ENCODE results near the gene PRICKLE2. TPM values are rescaled to one million over a fixed set of nuclear protein-coding genes. Genes with fewer than 3 reads are reported as not detected.

PRICKLE2 gene
- total RNA-seq, 1 experiment from 2014 or later: 5.6 TPM

DNA sequence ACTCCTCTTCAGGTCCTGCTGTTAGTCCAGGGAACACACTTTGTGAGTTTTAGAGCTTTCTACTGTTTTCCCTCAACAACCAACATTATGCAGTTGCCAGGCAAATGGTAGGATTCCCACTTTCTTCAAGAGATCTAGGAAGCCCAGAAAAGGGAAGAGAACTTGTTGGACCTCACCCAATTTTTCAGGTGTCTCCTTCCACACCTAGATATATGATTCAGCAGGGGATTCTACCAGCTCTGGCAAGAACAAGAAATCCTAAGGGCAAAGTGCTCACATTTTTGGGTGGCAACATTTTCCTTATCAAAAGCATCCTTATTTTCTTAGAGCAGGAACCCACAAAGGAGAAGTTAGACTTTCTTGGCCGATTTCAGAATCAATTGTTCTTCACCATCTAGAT lies 57.4 kb downstream of the PRICKLE2 start:
- H3K27ac Mint-ChIP-seq: no peak overlapping the region
- ATAC-seq: no peak

More for the DNA sequence above, 57.4 kb downstream of the PRICKLE2 start:
- ChIA-PET CTCF (interaction anchor here (1.0 to 3.1 kb wide), 5 partner anchors 56 to 317 kb away, joined by 3 to 12 read pairs (median 4); no protein-coding TSS in a partner anchor), POLR2A (no interaction called here)
- no peaks in the 10 kb centered on the region for H3K27me3 Mint-ChIP-seq (ENCODE audit: low read depth)
- peaks cover 23% of the 10 kb centered on the region for H3K4me1 Mint-ChIP-seq
- no peaks in the 10 kb centered on the region for H3K36me3 Mint-ChIP-seq
- DNase-seq (ENCODE audit: low spot score): no peak
- TF ChIP-seq GTF2I (CRISPR knock-in tag; conservative IDR thresholded peaks at IDR 0.05): no peak
- TF ChIP-seq ZNF263 (CRISPR knock-in tag; IDR thresholded peaks at IDR 0.05; ENCODE audit: low read depth): no peak
- no peak for TF ChIP-seq E2F1 (CRISPR knock-in tag; IDR thresholded peaks at IDR 0.05)
- no peak for TF ChIP-seq ETV6 (CRISPR knock-in tag; IDR thresholded peaks at IDR 0.05)
- TF ChIP-seq PRDM15 (CRISPR knock-in tag; IDR thresholded peaks at IDR 0.05): no peak
- TF ChIP-seq, protein P1, sequence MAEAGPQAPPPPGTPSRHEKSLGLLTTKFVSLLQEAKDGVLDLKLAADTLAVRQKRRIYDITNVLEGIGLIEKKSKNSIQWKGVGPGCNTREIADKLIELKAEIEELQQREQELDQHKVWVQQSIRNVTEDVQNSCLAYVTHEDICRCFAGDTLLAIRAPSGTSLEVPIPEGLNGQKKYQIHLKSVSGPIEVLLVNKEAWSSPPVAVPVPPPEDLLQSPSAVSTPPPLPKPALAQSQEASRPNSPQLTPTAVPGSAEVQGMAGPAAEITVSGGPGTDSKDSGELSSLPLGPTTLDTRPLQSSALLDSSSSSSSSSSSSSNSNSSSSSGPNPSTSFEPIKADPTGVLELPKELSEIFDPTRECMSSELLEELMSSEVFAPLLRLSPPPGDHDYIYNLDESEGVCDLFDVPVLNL (CRISPR knock-in tag; IDR thresholded peaks at IDR 0.05; ENCODE audit: borderline replicate concordance, low read depth): no peak
- no peak for TF ChIP-seq TEAD4 (CRISPR knock-in tag; IDR thresholded peaks at IDR 0.05)
- TF ChIP-seq MAX (CRISPR knock-in tag; IDR thresholded peaks at IDR 0.05): no peak
- no peak for TF ChIP-seq E2F5 (CRISPR knock-in tag; IDR thresholded peaks at IDR 0.05)
- no peak for TF ChIP-seq NFYB (CRISPR knock-in tag; conservative IDR thresholded peaks at IDR 0.05; ENCODE audit: low read depth)
- TF ChIP-seq ZNF416 (CRISPR knock-in tag; IDR thresholded peaks at IDR 0.05): no peak
- no peak for TF ChIP-seq RELA (CRISPR knock-in tag; IDR thresholded peaks at IDR 0.05; ENCODE audit: borderline replicate concordance)
- TF ChIP-seq JAZF1 (CRISPR knock-in tag; IDR thresholded peaks at IDR 0.05): no peak
- TF ChIP-seq, protein P2, sequence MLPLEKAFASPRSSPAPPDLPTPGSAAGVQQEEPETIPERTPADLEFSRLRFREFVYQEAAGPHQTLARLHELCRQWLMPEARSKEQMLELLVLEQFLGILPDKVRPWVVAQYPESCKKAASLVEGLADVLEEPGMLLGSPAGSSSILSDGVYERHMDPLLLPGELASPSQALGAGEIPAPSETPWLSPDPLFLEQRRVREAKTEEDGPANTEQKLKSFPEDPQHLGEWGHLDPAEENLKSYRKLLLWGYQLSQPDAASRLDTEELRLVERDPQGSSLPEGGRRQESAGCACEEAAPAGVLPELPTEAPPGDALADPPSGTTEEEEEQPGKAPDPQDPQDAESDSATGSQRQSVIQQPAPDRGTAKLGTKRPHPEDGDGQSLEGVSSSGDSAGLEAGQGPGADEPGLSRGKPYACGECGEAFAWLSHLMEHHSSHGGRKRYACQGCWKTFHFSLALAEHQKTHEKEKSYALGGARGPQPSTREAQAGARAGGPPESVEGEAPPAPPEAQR (CRISPR knock-in tag; IDR thresholded peaks at IDR 0.05): no peak
- no peak for TF ChIP-seq AFF4 (CRISPR knock-in tag; IDR thresholded peaks at IDR 0.05; ENCODE audit: borderline replicate concordance)
- TF ChIP-seq ZBTB43 (CRISPR knock-in tag; IDR thresholded peaks at IDR 0.05): no peak
- no peak for TF ChIP-seq ZNF219 (CRISPR knock-in tag; IDR thresholded peaks at IDR 0.05; ENCODE audit: borderline replicate concordance)
- TF ChIP-seq MLX (CRISPR knock-in tag; IDR thresholded peaks at IDR 0.05): no peak
- no peak overlapping the region for H3K4me3 Mint-ChIP-seq
- no peaks in the 10 kb centered on the region for H3K9me3 Mint-ChIP-seq
